ENCODE measurements around the gene XPNPEP3.

GRCh38 chr22:40867109-40867508 is 10.2 kb downstream of the XPNPEP3 start:
- TF ChIP-seq CTCF (IDR thresholded peaks at IDR 0.05) (no peak), POLR2A (IDR thresholded peaks at IDR 0.05) (no peak)

Data from tibial nerve (tissue), 3 donors.